Esophagus mucosa (tissue), 1 donor: ENCODE measurements around the gene C14orf132. TPM values are rescaled to one million over a fixed set of nuclear protein-coding genes. Genes with fewer than 3 reads are reported as not detected.
"Not testable (repeated sequence)": the region's sequence is repeated elsewhere in the genome, so short reads cannot be mapped to it uniquely, and the experiment has no call there.

ENCODE experiments used
- ATAC-seq: fragments of 200-7000 bp; cut with Tn5 transposase; one replicate; pipeline ENCODE4 v1.9.1; 2020
- total RNA-seq: library from RNA; stranded (reverse); gene quantifications from one replicate; pipeline ENCODE4 v1.2.4, GENCODE V29; 2023
- donor health status: DM: yes; HTN: yes; CAD: no.

Gene C14orf132
- 3.7 TPM for total RNA-seq

GRCh38 chr14:96038920-96039632 is at the start of gene C14orf132:
C14orf132 (plus strand) TSS chr14:96039362; CDS start chr14:96039501, 139 bp downstream.
- ATAC-seq = peak; percentile 88

GRCh38 chr14:95993768-95994592 is 45.2 kb upstream of the C14orf132 start:
- peak; percentile 28 for ATAC-seq

- ATAC-seq = no peak
Measured at GRCh38 chr14:95994593-95994928, 44.6 kb upstream of the C14orf132 start.

- ATAC-seq = no peak
Measured at GRCh38 chr14:95998656-95999055, 40.5 kb upstream of the C14orf132 start.

- ATAC-seq = no peak
Measured at GRCh38 chr14:96001866-96002497, 37.2 kb upstream of the C14orf132 start.

GRCh38 chr14:96002498-96002884 is 36.7 kb upstream of the C14orf132 start:
- no peak for ATAC-seq

GRCh38 chr14:96011131-96011530 is 28.0 kb upstream of the C14orf132 start:
- ATAC-seq = no peak

GRCh38 chr14:96011607-96012006 is 27.6 kb upstream of the C14orf132 start:
- no peak for ATAC-seq

- ATAC-seq = not testable (repeated sequence)
Measured at GRCh38 chr14:96012757-96013156, 26.4 kb upstream of the C14orf132 start.

- ATAC-seq = no peak
Measured at GRCh38 chr14:96014176-96014575, 25.0 kb upstream of the C14orf132 start.

GRCh38 chr14:96016501-96017160 is 22.5 kb upstream of the C14orf132 start:
- no peak for ATAC-seq

- ATAC-seq = no peak
Measured at GRCh38 chr14:96017882-96018281, 21.3 kb upstream of the C14orf132 start.

GRCh38 chr14:96027431-96028355 is 11.5 kb upstream of the C14orf132 start:
- no peak for ATAC-seq

- ATAC-seq = no peak
Measured at GRCh38 chr14:96029089-96029645, 10.0 kb upstream of the C14orf132 start.

- no peak for ATAC-seq
Measured at GRCh38 chr14:96030108-96030760, 8.9 kb upstream of the C14orf132 start.

GRCh38 chr14:96031691-96032090 is 7.5 kb upstream of the C14orf132 start:
- ATAC-seq = no peak

GRCh38 chr14:96035456-96035855 is 3.7 kb upstream of the C14orf132 start:
- ATAC-seq = no peak

GRCh38 chr14:96037891-96038557 is 1.1 kb upstream of the C14orf132 start:
- ATAC-seq = peak; percentile 89

- peak; percentile 19 for ATAC-seq
Measured at GRCh38 chr14:96038558-96038919, 623 bp upstream of the C14orf132 start.

GRCh38 chr14:96039633-96040311 is 610 bp downstream of the C14orf132 start:
- peak; percentile 3 for ATAC-seq
